ENCODE measurements around the gene MED27. TPM values are rescaled to one million over a fixed set of nuclear protein-coding genes. Genes with fewer than 3 reads are reported as not detected.

Gene MED27
- total and polyA plus RNA-seq, 2 of the 8 experiments (the other 6 are each of a cell fraction or from before 2014, with no cell fraction given), result 29.9 to 56.5 TPM

DNA sequence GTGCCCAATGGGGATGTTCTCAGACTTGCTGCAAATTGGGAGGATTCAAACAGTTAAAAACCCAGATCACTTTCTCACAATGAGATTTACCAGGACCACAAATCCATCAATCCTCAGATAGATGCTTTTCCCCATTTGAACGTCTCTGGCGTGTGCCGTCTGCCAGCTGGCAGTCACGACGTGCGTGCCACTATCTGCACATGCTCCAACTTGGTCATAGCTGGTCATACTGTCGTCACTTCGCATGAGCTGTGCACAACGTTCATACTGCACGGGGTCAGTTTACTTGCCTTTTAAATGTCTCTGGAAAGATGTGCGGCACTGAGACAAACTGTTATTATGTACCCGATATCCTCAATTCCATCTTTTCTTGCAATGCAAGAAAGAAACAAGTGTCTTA lies 221.5 kb downstream of the MED27 start (continued):
- no peak for TF ChIP-seq SAP30 (IDR thresholded peaks at IDR 0.05; ENCODE audit: insufficient read depth, insufficient replicate concordance, low read length)
- TF ChIP-seq BRCA1 (IDR thresholded peaks at IDR 0.05; ENCODE audit: low read depth, low read length), result no peak
- TF ChIP-seq HDAC6 (IDR thresholded peaks at IDR 0.05; ENCODE audit: low read depth, low read length), result no peak
